HG02981 (cell line): ENCODE data around the gene RAG1.
"Not testable (repeated sequence)": the region's sequence is repeated elsewhere in the genome, so short reads cannot be mapped to it uniquely, and the experiment has no call there.

Source experiments
- ATAC-seq: cut with Tn5 transposase; IDR thresholded peaks from one replicate; pipeline ENCODE4 v1.9.1; 2021; ENCODE audit warnings: mild to moderate bottlenecking, moderate library complexity; ENCODE audit not compliant: unreplicated experiment

The RAG1 gene

DNA sequence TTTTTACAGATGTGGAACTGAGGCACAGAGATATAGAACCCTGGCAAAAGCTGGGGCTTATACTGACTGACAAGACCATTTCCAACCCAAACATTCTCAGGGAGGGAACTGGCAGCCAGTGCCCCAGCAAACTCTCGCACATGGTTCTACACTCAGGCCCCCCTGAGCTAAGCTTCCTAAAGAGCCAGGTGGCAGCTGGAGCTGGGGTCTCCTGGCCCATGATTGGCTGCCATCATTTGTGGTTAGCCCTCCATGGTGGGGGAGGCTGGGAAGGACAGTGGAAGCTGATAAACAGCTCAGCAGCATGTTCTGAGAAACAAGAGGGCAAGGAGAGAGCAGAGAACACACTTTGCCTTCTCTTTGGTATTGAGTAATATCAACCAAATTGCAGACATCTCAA lies at the start of gene RAG1:
TSS of gene RAG1 (plus strand) at position 314 of the 400 bp plus-strand sequence. CDS start 5,298 bp downstream, outside the sequence.
- ATAC-seq = no peak

DNA sequence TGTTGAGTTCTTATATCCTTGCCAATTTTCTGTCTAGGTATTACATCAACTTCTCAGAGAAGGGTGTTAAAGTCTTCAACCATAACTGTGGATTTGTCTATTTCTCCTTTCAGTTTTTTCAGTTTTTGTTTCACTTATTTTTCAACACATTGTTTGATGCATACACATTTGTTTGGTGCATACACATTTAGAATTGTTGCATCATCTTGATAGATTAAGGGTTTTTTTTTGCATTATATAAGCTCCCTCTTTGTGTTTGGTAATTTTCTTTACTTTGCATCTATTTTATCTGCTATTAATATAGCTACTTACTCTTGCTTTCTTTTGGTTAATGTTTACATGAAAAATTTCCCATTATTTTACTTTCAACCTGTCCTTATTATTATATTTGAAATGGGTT lies 37.0 kb upstream of the RAG1 start:
- ATAC-seq = no peak

DNA sequence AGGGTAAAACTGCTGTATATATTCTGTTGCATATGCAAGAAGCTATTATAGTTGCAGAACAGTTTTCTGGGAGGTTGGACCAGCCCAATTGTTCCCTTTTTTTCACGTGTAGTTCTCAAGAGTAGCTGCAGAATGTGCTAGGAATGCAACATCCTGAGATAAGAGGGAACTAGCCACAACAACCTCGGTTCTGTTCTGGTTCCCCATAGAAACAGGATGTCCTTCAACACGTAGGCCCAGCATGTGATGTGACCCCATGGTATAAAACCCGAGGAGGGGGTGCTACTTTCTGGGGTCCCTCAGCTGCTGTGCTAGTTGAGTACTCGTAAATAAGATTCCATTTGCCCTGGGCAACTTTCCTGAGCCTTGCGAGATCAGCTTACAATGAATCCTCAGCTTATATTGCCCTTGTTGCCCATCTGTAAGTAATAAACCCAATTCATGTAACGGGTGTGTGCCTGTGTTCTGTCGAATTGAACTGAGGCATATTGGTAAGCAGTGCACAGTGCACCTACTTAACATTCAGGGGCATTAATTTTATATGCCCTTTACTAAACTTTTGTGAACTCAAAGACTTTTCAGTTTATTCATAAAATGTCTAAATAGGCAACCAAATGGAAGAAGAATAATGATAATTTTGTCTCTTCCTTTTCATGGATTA lies 34.7 kb upstream of the RAG1 start:
- ATAC-seq = no peak

DNA sequence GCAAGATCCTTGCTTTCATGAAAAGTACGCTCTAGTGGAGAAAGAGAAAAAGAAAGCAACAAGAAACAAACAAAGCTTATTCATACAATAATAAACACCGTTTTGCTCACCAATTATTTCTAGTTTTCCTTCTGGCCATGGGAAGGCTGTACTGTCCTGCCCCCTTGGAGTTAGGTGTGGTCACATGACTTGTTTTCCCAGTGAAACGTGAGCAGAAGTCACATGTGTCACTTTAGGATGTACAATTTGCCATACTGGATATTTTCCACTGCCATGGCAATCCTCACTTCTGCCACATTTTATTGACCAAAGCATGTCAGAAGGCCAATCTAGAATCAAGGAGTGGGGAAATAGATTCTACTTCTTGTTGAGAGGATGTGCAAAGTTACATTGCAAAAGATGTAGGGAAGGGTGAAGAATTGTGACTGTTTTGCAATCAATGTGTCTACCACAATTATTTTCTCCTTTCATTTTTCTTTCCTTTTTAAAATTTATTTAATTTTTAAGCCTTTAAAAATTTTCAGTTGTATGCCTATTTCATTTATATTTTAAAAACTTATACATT lies 33.4 kb upstream of the RAG1 start:
- no peak for ATAC-seq

DNA sequence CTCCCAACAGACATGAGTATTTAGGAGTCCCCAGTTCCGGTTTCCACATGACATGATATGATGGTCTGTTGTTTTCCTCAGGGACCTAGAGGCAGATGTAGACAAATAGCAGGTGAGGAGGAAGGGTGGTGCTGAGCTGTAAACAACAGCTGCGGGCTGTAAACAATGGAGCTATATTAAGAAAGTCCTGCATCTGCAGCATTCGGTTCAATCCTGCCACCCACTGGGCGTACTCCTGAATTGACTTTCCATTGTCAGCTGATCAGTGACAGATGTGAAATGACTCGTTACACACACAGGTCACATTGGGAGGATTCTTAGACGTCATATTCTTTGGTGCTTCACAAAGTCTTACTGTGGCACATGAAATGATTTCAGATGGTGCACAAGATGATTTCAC lies 26.8 kb upstream of the RAG1 start:
- ATAC-seq = peak; percentile 96

DNA sequence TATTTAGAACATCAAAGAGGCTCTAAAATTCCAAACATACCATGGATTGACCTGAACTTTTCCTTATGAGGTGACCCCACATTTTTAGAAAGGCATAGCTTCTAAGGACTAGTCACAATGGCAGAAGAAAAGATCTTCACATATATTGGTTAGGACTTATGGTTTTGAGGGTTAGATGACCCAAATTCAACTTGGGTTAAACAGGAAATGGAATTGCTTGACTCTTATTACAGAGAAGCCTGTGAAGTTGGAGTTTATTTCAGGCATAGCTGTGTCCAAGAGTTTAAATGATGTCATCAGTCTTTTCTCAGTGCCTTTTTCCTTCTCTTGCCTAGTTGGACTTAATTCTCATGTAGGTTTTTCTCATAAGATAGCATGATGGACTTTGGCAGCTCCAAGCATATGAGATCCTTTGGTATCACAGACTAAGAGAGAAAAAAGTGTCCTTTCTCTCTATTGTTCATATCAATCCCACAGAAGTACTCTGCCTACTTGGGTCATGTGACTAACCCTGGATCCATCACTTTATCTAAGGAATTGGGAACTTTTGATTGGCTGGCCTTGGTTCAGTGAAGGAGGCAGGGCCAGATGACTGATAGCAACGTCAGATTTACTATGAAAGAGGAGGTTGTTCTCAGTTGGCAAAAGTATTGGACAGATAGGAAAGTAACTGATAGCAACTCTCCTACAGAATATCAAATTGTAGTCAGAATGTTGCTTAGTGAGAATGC lies 17.3 kb upstream of the RAG1 start:
- ATAC-seq = no peak

DNA sequence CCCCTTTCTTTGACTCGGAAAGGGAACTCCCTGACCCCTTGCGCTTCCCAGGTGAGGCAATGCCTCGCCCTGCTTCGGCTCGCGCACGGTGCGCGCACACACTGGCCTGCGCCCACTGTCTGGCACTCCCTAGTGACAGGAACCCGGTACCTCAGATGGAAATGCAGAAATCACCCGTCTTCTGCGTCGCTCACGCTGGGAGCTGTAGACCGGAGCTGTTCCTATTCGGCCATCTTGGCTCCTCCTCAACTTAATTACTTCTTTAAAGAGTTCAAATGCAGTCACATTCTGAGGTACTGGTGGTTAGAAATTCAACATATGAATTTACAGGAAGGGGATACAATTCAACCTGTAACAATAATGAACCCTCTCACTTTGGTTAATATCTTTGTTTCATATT lies 10.4 kb upstream of the RAG1 start:
- not testable (repeated sequence) for ATAC-seq

DNA sequence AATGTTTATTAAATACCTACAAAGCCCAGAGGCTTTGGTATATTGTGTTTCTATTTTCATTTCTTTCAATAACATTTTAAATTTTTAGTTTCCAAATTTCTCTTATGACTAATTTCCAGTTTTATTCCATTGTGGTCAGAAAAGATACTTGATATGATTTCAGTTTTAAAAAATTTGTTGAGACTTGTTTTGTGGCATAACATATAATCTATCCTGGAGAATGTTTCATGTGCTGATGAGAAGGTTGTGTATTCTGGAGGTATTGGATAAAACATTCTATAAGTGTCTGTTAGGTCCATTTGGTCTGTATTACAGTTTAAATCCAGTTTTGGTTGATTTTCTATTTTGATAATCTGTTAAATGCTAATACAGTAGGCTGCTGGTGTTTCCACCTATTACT lies 9.8 kb upstream of the RAG1 start:
- ATAC-seq = no peak

DNA sequence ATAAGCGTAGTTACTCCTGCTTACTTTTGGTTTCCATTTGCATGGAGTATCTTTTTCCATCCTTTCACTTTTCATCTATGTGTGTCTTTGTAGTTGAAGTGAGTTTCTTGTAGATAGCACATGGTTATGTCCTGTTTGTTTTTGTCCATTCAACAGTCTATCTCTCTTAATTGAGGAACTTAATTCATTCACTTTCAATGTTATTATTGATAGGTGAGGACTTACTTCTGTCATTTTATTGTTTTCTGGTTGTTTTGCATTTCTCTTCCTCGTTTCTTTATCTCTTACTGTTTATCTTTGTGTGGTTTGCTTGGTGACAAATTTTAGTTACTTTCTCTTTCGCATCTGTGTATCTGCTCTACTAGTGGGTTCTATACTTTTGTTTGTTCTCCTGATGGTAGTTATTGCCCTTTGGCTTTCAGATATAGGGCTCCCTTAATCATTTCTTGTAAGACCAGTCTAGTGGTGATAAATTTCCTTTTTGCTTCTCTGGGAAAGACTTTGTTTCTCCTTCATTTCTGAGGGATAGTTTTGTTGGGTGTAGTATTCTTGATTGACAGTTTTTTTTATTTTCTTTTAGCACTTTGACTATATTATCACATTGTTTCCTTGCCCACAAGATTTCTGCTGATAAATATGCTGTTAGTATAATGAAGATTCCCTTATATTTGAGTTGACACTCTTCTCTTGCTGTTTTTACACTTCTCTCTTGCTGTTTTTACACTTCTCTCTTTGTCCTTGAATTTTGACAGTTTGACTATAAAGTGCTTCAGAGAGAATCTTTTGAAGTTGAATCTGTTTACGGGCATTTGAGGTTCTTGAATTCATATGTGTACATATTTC lies 9.0 kb upstream of the RAG1 start:
- ATAC-seq = peak; percentile 92

DNA sequence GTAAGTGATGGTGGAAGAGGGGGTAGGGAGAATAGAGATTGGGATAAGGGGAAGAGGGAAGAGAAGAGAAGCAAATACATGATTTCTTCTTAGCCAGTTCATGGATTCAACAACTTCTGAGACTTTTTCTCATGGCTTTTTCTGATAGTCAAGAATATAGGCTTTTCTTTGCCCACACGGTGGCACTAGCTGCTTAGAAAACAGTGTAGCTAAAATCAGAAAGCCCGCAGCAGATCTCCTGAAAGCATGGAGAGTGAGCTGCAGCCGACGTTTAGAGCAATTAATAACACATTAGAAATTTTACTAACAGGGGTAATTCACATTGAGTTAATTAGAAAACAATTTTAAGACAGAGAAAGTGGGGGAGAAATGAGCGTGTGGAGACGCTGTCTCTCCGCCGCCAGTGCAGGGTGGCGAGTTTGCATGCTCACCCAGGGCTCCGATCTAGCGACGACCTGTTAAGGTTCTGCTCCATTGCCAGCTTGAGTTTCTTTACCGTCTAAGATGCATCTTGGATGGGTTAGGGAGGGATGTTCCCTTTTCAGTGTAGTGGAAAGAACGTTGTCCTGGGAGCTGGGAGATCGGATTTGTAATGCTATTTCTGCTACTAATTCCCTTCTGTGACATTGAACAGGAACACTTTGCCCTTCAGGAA lies 3.3 kb upstream of the RAG1 start:
- ATAC-seq = peak; percentile 62

DNA sequence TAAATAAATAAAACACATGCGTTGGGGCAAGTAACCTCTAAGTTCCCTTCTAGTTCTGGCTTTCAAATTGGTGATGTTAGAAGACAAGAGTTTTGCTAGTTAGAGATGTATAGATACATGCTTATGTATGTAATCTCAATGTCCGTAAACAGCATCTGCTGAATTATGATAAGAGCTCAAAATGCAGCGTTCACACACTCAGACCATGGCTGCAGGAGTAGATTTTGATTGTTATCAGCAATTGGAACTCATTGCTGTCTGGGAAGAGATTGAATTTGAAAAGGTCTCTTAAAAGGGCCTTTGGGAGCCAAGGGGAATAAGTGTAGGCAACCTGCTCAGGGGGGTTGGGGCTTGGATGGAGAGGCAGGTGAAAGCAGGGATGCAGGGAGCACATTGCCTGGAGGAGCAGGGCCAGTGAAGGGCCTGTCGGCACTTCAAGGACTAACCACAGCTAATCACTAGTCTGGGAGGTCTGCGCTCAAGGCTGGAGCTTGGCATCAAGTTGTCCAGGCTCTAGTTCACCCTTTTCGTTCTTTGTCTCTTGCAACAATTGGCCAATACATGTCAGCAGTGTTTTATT lies 2.7 kb upstream of the RAG1 start:
- ATAC-seq = no peak

DNA sequence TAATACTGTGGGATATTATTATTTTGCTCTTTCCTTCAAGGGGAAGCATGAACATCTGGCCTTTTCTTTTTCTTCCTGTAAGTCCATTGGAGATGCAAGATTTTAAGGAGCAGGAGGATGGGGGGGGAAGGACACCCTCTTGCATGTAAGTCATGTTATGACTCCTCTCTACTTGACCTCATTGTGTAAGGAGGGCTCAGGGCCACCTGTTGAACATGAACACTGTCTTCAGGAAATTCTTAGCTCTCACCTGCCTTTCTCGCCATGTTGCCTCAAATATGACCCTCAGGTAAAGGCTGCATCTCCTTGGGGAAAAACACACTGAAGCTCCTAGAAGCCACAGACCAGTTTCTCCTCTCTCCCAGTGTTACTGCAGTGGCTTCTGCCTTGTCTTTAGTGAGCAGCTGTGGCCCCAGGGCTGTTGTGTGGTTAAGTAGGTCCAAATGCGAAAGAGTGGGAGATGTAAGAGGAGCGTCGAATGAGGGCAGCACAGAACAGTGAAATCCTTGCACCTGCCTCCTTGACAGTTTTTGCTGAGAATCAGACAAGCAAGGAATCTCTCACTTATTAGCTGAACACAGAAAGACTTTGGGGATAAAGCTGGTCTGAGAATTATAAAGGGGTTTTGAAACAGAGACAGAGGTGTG lies 1.3 kb upstream of the RAG1 start:
- ATAC-seq = no peak

DNA sequence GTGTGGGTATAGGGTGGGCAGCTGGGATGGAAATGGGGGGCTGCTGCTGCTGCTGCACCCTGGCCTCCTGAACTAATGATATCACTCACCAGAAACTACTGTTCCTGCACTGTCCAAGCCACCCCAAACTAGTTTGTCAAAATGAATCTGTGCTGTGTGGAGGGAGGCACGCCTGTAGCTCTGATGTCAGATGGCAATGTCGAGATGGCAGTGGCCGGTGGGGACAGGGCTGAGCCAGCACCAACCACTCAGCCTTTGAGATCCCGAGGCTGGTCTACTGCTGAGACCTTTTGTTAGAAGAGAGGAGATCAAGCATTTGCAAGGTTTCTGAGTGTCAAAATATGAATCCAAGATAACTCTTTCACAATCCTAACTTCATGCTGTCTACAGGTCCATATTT lies 1.3 kb downstream of the RAG1 start:
- no peak for ATAC-seq

DNA sequence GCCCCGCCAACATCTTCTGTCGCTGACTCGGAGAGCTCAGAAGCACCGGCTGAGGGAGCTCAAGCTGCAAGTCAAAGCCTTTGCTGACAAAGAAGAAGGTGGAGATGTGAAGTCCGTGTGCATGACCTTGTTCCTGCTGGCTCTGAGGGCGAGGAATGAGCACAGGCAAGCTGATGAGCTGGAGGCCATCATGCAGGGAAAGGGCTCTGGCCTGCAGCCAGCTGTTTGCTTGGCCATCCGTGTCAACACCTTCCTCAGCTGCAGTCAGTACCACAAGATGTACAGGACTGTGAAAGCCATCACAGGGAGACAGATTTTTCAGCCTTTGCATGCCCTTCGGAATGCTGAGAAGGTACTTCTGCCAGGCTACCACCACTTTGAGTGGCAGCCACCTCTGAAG lies 6.7 kb downstream of the RAG1 start:
- no peak for ATAC-seq

DNA sequence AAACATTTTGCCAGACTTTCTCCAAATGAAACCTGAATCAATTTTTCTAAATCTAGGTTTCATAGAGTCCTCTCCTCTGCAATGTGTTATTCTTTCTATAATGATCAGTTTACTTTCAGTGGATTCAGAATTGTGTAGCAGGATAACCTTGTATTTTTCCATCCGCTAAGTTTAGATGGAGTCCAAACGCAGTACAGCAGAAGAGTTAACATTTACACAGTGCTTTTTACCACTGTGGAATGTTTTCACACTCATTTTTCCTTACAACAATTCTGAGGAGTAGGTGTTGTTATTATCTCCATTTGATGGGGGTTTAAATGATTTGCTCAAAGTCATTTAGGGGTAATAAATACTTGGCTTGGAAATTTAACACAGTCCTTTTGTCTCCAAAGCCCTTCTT lies 9.6 kb downstream of the RAG1 start:
- no peak for ATAC-seq

DNA sequence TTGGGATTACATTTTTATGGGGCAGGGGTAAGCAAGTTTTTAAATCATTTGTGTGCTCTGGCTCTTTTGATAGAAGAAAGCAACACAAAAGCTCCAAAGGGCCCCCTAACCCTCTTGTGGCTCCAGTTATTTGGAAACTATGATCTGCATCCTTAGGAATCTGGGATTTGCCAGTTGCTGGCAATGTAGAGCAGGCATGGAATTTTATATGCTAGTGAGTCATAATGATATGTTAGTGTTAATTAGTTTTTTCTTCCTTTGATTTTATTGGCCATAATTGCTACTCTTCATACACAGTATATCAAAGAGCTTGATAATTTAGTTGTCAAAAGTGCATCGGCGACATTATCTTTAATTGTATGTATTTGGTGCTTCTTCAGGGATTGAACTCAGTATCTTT lies 10.1 kb downstream of the RAG1 start:
- ATAC-seq = no peak

DNA sequence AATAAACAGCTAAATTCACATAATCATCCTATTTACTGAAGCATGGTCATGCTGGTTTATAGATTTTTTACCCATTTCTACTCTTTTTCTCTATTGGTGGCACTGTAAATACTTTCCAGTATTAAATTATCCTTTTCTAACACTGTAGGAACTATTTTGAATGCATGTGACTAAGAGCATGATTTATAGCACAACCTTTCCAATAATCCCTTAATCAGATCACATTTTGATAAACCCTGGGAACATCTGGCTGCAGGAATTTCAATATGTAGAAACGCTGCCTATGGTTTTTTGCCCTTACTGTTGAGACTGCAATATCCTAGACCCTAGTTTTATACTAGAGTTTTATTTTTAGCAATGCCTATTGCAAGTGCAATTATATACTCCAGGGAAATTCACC lies 10.7 kb downstream of the RAG1 start:
- ATAC-seq = no peak

DNA sequence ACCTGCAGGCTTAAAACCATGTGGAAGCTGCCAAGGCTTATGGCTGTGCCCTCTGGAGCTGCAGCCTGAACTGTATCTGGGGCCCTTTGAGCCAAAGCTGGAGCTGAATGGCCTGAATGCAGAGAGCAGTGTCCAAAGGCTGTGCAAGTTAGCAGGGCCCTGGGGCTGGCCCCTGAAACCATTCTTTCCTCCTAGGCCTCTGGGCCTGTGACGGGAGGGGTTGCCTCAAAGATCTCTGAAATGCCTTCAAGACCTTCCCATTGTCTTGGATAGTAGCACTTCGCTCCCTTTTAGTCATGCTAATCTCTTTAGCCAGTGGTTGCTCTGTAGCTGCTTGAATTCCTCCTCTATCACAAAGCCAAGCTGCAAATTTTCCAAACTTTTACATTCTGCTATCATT lies 13.7 kb downstream of the RAG1 start:
- no peak for ATAC-seq

DNA sequence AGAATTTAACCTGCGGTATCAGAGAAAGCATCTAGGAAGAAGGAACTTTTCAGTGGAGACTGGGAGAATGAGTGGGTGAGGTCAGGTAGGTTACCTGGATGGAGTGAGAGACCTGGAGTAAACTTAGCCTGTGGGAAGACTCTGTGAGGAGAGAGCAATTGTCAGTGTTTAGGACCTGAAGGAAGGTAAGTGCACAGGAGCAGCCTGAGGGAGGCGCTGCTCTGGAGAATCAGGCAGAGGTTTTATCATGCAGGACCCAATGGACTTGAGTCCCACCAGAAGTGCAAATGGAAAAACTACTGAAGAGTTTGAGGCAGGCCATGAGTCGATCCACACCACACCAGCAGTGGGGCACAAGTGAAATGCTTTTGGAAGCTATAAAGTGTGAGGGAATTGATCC lies 15.9 kb downstream of the RAG1 start:
- ATAC-seq = no peak

DNA sequence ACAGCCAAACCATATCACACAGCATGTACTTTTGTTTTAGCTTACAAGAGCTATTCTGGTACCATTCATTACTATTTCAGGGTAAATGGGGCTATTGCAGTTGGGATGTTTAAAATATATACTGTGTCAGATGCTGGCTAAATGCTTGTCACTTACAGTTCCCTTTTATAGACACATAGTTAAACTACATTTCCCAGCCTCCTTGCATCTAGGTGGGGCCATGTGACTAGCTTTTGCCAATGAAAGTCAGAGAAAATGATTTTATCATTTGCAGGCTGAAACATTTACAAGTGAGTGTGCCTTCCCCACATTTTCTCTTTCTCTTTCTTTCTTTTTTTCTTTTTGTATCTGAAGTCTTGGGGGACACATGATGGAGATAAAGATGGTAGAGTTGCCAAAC lies 18.7 kb downstream of the RAG1 start:
- peak; percentile 48 for ATAC-seq
